RWPE2 (cell line): ENCODE results near the gene GPS1.

ENCODE experiments used
- ATAC-seq: fragments of 200-7000 bp; cut with Tn5 transposase; 3 replicates; pipeline ENCODE4 v1.9.1; 2021; ENCODE audit warnings: low read depth
- DNase-seq: peaks from one replicate; pipeline ENCODE4 v3.0.0-alpha.2; 2020; ENCODE audit warnings: low spot score
- H3K27ac ChIP-seq: fragments of 450-650 bp; 2 replicates; pipeline ENCODE4 v1.5.1; 2017; ENCODE audit warnings: mild to moderate bottlenecking; ENCODE audit not compliant: poor library complexity, severe bottlenecking
- H3K27me3 ChIP-seq: fragments of 250-450 bp; sonication (Bioruptor Pico); 2 replicates; pipeline ENCODE4 v1.5.1; 2021; ENCODE audit warnings: mild to moderate bottlenecking, moderate library complexity; ENCODE audit not compliant: insufficient read depth, poor library complexity, severe bottlenecking
- H3K36me3 ChIP-seq: fragments of 250-450 bp; sonication (Bioruptor Pico); 2 replicates; pipeline ENCODE4 v1.5.1; 2020; ENCODE audit warnings: low read depth, mild to moderate bottlenecking, moderate library complexity
- H3K4me1 ChIP-seq: fragments of 250-450 bp; sonication (Bioruptor Pico); 2 replicates; pipeline ENCODE4 v1.5.1; 2021; ENCODE audit warnings: mild to moderate bottlenecking, moderate library complexity; ENCODE audit not compliant: insufficient read depth, poor library complexity, severe bottlenecking
- H3K4me3 ChIP-seq: fragments of 250-450 bp; sonication (Bioruptor Pico); 2 replicates; pipeline ENCODE4 v1.5.1; 2021; ENCODE audit warnings: mild to moderate bottlenecking, moderate library complexity; ENCODE audit not compliant: severe bottlenecking
- H3K9me3 ChIP-seq: fragments of 250-450 bp; sonication (Bioruptor Pico); 2 replicates; pipeline ENCODE4 v1.5.1; 2021; ENCODE audit warnings: mild to moderate bottlenecking, moderate library complexity; ENCODE audit not compliant: severe bottlenecking
- TF ChIP-seq, protein P1 (sequence below): fragments of 450-650 bp; IDR thresholded peaks from one replicate; pipeline ENCODE4 v1.5.1; 2017; ENCODE audit warnings: mild to moderate bottlenecking, moderate library complexity; ENCODE audit not compliant: poor library complexity, severe bottlenecking

Gene GPS1

DNA sequence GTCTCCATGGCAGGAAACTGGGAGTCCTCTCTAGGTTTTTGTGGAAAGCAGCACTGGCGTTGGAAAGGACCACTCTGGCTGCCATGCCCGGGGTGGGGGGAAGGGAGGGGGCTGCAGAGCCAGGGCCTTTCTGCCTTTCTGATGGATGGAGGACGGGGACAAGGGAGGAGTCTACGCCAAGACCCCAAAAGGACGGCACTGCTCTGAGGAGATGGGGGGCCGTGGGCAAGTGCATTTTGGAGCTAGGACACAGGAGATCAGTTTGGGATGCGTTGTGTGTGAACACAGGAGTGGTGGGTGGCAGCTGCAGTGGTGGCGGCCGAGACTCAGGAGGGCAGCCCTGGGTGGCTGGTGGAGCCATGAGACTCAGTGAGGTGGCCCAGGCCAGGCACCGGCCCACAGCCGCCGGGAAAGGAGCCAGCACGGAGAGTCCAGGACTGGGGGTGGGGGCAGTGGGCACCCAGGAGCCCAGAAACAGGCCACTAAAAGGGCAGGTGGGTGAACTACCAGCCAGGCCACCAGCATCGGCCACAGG, 31.1 kb upstream of the GPS1 start:
- DNase-seq (no peak), ATAC-seq (no peak)
- Histone ChIP-seq H3K9me3 (no peaks in the 10 kb centered on the region), H3K4me1 (no peaks in the 10 kb centered on the region), H3K27ac (no peak overlapping the region), H3K36me3 (0 out of 2 replicates have a peak, but pooled peaks cover 9% of the 10 kb centered on the region), H3K4me3 (no peak overlapping the region), H3K27me3 (no peaks in the 10 kb centered on the region)
- TF ChIP-seq, protein P1, sequence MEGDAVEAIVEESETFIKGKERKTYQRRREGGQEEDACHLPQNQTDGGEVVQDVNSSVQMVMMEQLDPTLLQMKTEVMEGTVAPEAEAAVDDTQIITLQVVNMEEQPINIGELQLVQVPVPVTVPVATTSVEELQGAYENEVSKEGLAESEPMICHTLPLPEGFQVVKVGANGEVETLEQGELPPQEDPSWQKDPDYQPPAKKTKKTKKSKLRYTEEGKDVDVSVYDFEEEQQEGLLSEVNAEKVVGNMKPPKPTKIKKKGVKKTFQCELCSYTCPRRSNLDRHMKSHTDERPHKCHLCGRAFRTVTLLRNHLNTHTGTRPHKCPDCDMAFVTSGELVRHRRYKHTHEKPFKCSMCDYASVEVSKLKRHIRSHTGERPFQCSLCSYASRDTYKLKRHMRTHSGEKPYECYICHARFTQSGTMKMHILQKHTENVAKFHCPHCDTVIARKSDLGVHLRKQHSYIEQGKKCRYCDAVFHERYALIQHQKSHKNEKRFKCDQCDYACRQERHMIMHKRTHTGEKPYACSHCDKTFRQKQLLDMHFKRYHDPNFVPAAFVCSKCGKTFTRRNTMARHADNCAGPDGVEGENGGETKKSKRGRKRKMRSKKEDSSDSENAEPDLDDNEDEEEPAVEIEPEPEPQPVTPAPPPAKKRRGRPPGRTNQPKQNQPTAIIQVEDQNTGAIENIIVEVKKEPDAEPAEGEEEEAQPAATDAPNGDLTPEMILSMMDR, result no peak

DNA sequence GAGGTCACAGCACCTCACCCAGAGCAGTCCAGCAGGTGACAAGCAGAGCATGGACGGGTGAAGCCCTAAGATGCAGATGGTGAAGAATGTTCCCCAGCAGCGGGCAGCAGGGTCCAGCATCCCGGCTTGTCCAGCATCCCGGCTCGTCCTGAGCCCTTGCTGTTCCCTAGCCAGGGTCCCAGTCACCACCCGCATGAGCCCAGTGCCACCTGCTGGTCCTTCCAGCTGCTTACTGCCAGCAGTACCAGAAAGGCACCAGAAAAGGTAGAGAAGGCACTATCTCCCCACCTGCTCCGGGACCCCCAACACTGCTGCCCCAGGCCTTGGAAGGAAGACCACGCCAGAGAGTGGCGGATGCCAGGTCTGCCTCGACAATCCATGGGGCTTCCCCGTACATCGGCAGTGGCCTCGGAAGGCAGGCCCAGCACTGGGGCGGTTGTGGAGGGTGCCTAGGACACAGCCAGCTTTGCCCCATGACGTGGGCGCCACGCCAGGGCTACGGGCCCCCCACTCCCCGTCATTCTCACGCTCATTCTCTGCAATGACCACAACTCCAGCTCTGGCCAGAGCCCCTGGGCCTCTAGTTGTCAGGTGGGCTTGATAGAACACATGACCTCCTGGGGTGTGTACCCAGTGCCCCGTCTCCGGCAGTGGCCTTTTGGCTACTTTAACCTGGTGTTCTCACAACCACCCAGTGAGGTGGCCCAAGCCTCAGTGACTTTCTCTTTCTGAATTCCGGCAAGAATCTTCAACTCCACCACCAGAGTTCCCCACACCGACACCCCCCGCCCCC, 30.4 kb upstream of the GPS1 start:
- Histone ChIP-seq H3K27ac (peak overlapping the region; percentile 48), H3K27me3 (no peaks in the 10 kb centered on the region), H3K4me1 (no peaks in the 10 kb centered on the region), H3K36me3 (0 out of 2 replicates have a peak, but pooled peaks cover 9% of the 10 kb centered on the region), H3K4me3 (peak overlapping the region; percentile 81), H3K9me3 (no peaks in the 10 kb centered on the region)
- TF ChIP-seq, protein P1, result peak; percentile 78
- no peak for DNase-seq
- peak; percentile 13 for ATAC-seq

DNA sequence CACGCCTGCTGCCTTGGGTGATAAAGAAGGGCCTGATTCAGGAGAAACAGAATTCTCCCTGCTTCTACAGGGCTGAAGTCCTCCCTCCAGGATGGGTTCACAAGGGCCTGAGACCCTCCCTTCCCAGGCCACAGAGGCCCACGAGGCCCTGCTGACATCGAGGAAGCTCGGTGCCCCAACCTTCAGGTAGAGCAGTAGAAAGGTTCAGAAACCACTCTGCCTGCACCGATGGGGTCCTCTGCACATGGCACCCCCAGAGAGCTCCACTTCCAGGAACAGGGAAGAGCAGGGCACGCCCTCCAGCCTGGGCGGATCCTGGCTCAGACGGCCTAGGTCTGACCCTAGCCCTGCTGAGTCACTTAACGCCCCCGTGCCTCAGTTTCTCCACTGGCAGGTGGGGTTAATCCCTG, 29.8 kb upstream of the GPS1 start:
- Histone ChIP-seq H3K9me3 (no peaks in the 10 kb centered on the region), H3K4me3 (peak overlapping the region; percentile 81), H3K4me1 (no peaks in the 10 kb centered on the region), H3K36me3 (0 out of 2 replicates have a peak, but pooled peaks cover 9% of the 10 kb centered on the region), H3K27ac (peak overlapping the region; percentile 48), H3K27me3 (no peaks in the 10 kb centered on the region)
- TF ChIP-seq, protein P1, result no peak
- DNase-seq (no peak), ATAC-seq (no peak)

DNA sequence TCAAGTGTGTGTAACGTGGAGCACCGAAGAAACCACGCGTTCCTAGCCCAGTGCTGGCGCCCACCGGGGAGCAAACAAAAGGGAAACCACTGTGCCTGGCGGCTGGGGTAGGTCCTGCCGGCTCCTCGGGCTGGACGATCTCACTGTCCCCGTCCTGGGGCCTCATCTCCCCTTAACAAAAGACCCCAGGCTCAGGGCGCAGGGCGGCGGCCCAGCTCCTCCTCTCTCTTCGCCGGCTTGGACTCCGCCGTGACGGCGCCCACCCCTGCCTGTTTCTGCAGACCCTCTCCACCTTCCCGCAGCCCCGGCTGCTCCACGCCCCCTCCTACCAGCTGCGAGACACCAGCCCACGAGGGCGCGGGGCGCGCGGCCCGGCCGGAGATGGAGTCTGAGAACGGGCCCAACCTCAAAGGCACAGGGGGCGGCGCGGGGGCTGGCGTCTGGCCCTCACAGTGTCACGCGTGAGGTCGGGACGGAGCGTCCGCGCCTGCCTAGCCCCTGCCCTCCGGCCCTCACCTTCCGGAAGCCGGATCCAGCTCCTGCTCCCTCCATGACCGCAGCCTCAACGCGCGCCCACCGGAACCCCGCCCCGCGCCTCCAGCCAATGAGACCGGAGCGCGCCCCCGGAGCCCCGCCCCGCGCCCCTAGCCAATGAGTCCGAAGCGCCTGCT, 29.3 kb upstream of the GPS1 start, which contains the start of gene CENPX:
Gene CENPX (minus strand): TSS at position 569 of the 671 bp plus-strand sequence. CDS start 17 bp downstream, at position 552.
- no peaks in the 10 kb centered on the region for H3K9me3 ChIP-seq
- H3K4me1 ChIP-seq, result no peaks in the 10 kb centered on the region
- peak within 1 kb of the TSS; percentile 48 for H3K27ac ChIP-seq
- TF ChIP-seq, protein P1, result no peak
- 0 out of 2 replicates have a peak, but pooled peaks cover 9% of the 10 kb centered on the region for H3K36me3 ChIP-seq
- H3K4me3 ChIP-seq, result peak within 1 kb of the TSS; percentile 81
- DNase-seq (no peak), ATAC-seq (peak; percentile 68; the same call in 2 of the 3 replicates)
- H3K27me3 ChIP-seq, result no peaks in the 10 kb centered on the region
